ENCODE measurements around the gene SULT1C3.
"Not testable (repeated sequence)": the region's sequence is repeated elsewhere in the genome, so short reads cannot be mapped to it uniquely, and the experiment has no call there.

SULT1C3 gene

DNA sequence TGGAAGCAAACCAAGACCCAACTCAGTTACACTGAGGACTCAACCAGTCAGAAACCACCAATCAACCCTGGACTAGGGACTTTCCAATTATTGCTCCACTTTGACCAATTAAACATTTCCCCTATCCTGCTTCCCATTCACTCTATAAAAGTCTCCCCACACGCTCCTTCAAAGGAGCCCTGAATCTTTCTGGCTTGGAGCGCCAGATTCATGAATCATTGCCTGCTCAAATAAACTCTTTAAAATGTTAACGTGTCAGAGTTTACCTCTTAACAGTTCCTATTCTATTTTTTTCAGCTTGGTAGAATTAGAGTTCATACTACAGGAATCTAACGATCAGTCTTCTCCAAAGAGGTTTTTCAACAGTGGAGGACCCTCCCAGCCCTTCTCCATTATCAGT is 28.2 kb downstream of the SULT1C3 start:
- no peaks in the 10 kb centered on the region for H3K4me1 Mint-ChIP-seq (ENCODE audit: low read depth)
- H3K27me3 Mint-ChIP-seq, result peaks cover 7% of the 10 kb centered on the region
- no peaks in the 10 kb centered on the region for H3K9me3 Mint-ChIP-seq (ENCODE audit: low read depth)
- no peak overlapping the region for H3K27ac Mint-ChIP-seq
- H3K36me3 Mint-ChIP-seq, result no peaks in the 10 kb centered on the region
- no peak overlapping the region for H3K4me3 Mint-ChIP-seq

DNA sequence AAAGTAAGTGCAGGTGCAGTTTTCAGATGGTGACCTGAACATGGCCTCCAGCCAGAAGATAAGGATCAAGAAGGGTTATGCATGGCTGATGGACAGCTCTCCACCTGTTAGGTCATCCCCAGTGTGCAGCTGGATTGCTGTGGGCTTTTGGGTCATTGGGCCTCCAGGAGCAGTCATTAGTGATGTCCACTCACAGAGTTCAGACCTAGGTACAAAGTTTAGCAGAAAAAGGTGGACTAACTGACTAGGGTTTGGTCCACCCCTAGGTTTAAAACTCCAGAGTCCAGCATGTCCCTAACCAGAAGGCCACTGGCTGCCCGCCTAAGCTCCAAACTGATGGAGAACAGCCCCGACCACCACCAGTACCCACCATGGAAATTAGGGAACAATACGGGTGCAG is 30.6 kb downstream of the SULT1C3 start:
- Mint-ChIP-seq H3K36me3 (no peaks in the 10 kb centered on the region), H3K4me1 (ENCODE audit: low read depth) (no peaks in the 10 kb centered on the region), H3K27ac (no peak overlapping the region)

GRCh38 chr2:108270768-108271506 is 31.2 kb downstream of the SULT1C3 start:
- Mint-ChIP-seq H3K36me3 (no peaks in the 10 kb centered on the region), H3K4me3 (no peak overlapping the region), H3K9me3 (ENCODE audit: low read depth) (no peaks in the 10 kb centered on the region), H3K27ac (no peak overlapping the region), H3K27me3 (peaks cover 4% of the 10 kb centered on the region), H3K4me1 (ENCODE audit: low read depth) (no peaks in the 10 kb centered on the region)

More for the DNA sequence above, 30.6 kb downstream of the SULT1C3 start:
- Mint-ChIP-seq H3K9me3 (ENCODE audit: low read depth) (no peaks in the 10 kb centered on the region), H3K27me3 (peaks cover 4% of the 10 kb centered on the region), H3K4me3 (no peak overlapping the region)

DNA sequence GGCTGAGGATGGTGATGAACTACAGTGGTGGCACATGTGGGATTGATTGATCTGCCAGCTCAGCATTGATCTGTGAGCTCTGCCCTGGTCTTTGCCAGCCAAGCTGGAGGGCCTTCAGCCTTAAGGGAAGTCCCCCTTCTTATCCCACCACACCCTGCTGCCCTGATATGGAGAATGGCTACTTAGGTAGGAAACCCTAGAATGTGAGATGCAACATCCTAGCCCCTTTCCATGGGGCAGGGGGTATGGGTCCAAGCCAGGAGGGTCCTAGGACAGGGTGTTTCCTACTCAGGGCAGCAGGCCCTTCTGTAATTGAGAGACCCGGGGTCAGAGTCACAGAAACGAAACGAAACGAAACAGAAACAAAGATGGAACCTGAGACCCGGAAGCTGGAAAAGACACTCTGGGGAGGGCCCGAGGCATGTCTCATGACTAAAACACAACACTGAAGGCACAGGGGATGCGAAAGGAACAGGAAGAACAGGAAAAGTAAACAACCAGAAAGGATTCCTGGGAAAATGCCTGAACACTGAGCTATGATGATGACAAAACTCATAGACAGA is 32.0 kb downstream of the SULT1C3 start:
- H3K27ac Mint-ChIP-seq, result no peak overlapping the region
- H3K4me3 Mint-ChIP-seq, result no peak overlapping the region
- H3K36me3 Mint-ChIP-seq, result no peaks in the 10 kb centered on the region
- H3K27me3 Mint-ChIP-seq, result peaks cover 2% of the 10 kb centered on the region
- no peaks in the 10 kb centered on the region for H3K9me3 Mint-ChIP-seq (ENCODE audit: low read depth)
- no peaks in the 10 kb centered on the region for H3K4me1 Mint-ChIP-seq (ENCODE audit: low read depth)

DNA sequence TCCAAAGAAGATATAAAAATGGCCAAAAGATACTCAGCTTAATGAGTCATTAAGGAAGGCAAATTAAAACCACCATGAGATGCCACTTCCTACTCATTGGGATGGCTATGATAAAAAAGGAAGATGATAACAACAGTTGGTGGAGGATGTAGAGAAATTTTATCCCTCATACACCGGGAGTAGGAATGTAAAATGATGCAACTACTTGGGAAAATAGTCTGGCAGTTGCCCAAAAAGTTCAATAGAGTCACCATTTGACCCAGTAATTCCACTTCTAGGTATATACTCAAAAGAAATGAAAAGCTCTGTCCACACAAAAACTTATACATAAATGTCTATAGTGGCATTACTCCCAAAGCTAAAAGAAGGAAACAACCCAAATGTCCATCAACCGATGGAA is 38.9 kb downstream of the SULT1C3 start:
- Mint-ChIP-seq H3K4me3 (no peak overlapping the region), H3K27me3 (peaks cover 4% of the 10 kb centered on the region), H3K27ac (no peak overlapping the region), H3K9me3 (ENCODE audit: low read depth) (peaks cover 5% of the 10 kb centered on the region), H3K36me3 (no peaks in the 10 kb centered on the region), H3K4me1 (ENCODE audit: low read depth) (no peaks in the 10 kb centered on the region)

DNA sequence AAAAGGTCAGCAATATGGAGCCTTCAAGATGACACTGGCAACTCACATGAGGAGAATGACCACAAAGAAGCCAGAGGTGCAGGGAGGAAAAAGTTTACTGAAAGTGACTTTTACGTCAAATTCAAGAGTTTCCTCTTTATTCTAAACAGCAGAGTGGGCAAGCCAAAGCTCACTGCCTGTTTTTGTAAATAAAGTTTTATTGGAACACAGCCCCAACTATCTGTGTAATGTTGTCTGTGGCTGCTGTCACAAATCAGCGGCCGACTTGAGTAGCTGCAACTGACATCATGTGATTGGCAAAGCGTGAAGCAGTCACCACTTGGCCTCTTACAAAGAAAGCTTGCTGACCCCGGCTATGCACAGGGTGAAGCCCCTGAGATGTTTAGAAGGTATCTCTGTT is 39.7 kb downstream of the SULT1C3 start:
- Mint-ChIP-seq H3K27ac (no peak overlapping the region), H3K4me3 (no peak overlapping the region)

GRCh38 chr2:108280466-108280865 is 40.7 kb downstream of the SULT1C3 start:
- Mint-ChIP-seq H3K27me3 (peaks cover 11% of the 10 kb centered on the region), H3K9me3 (ENCODE audit: low read depth) (peaks cover 18% of the 10 kb centered on the region), H3K27ac (no peak overlapping the region), H3K4me3 (no peak overlapping the region), H3K4me1 (ENCODE audit: low read depth) (no peaks in the 10 kb centered on the region), H3K36me3 (no peaks in the 10 kb centered on the region)

More for the DNA sequence above, 39.7 kb downstream of the SULT1C3 start:
- peaks cover 9% of the 10 kb centered on the region for H3K9me3 Mint-ChIP-seq (ENCODE audit: low read depth)
- peaks cover 4% of the 10 kb centered on the region for H3K27me3 Mint-ChIP-seq
- H3K36me3 Mint-ChIP-seq, result no peaks in the 10 kb centered on the region
- no peaks in the 10 kb centered on the region for H3K4me1 Mint-ChIP-seq (ENCODE audit: low read depth)

GRCh38 chr2:108284566-108284965 is 44.8 kb downstream of the SULT1C3 start:
- peaks cover 18% of the 10 kb centered on the region for H3K9me3 Mint-ChIP-seq (ENCODE audit: low read depth)
- not testable (repeated sequence) for H3K27ac Mint-ChIP-seq; H3K36me3 Mint-ChIP-seq; H3K4me1 Mint-ChIP-seq (ENCODE audit: low read depth); H3K4me3 Mint-ChIP-seq
- peaks cover 12% of the 10 kb centered on the region for H3K27me3 Mint-ChIP-seq

DNA sequence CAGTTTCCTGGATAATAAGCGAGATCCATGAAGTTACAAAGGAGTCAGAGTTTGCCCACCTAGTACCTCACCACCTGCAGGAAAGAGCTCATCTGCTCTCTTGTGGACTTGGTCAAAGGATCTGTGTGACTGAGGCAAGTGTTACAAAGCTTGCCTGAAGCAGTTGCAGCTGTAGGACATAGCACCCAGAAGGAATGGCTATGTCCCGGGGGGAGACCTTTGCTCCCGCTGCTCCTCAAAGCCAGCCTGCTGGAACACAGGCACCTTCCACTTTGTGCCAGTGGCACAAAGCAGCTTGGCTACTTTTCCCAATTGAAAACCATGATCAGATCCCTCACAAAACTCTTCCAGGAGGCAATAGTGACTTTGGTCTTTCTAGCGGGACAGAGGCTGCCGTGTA is 45.8 kb downstream of the SULT1C3 start:
- peaks cover 18% of the 10 kb centered on the region for H3K9me3 Mint-ChIP-seq (ENCODE audit: low read depth)
- no peaks in the 10 kb centered on the region for H3K4me1 Mint-ChIP-seq (ENCODE audit: low read depth)
- H3K27me3 Mint-ChIP-seq, result peaks cover 12% of the 10 kb centered on the region
- H3K36me3 Mint-ChIP-seq, result no peaks in the 10 kb centered on the region
- no peak overlapping the region for H3K27ac Mint-ChIP-seq
- no peak overlapping the region for H3K4me3 Mint-ChIP-seq

GRCh38 chr2:108287169-108287568 is 47.4 kb downstream of the SULT1C3 start:
- no peak overlapping the region for H3K4me3 Mint-ChIP-seq
- no peak overlapping the region for H3K27ac Mint-ChIP-seq
- peaks cover 12% of the 10 kb centered on the region for H3K27me3 Mint-ChIP-seq
- no peaks in the 10 kb centered on the region for H3K4me1 Mint-ChIP-seq (ENCODE audit: low read depth)
- H3K36me3 Mint-ChIP-seq, result no peaks in the 10 kb centered on the region
- peaks cover 18% of the 10 kb centered on the region for H3K9me3 Mint-ChIP-seq (ENCODE audit: low read depth)

GRCh38 chr2:108288534-108289106 is 48.9 kb downstream of the SULT1C3 start, which contains the start of gene SULT1C2:
Gene SULT1C2 (plus strand): TSS chr2:108288895. CDS start chr2:108293668, 4,773 bp downstream.
- Mint-ChIP-seq H3K4me1 (ENCODE audit: low read depth) (no peaks in the 10 kb centered on the region), H3K27ac (no peak within 1 kb of the TSS), H3K36me3 (no peaks in the 10 kb centered on the region), H3K4me3 (no peak within 1 kb of the TSS), H3K27me3 (peaks cover 12% of the 10 kb centered on the region), H3K9me3 (ENCODE audit: low read depth) (peaks cover 14% of the 10 kb centered on the region)

GRCh38 chr2:108293850-108294249 is 54.1 kb downstream of the SULT1C3 start:
- Mint-ChIP-seq H3K36me3 (no peaks in the 10 kb centered on the region), H3K4me1 (ENCODE audit: low read depth) (no peaks in the 10 kb centered on the region), H3K27ac (no peak overlapping the region), H3K4me3 (no peak overlapping the region), H3K9me3 (ENCODE audit: low read depth) (no peaks in the 10 kb centered on the region), H3K27me3 (peaks cover 2% of the 10 kb centered on the region)

- Mint-ChIP-seq H3K4me3 (no peak overlapping the region), H3K4me1 (ENCODE audit: low read depth) (no peaks in the 10 kb centered on the region), H3K9me3 (ENCODE audit: low read depth) (no peaks in the 10 kb centered on the region), H3K27ac (no peak overlapping the region), H3K27me3 (peaks cover 2% of the 10 kb centered on the region), H3K36me3 (no peaks in the 10 kb centered on the region)
Observed at GRCh38 chr2:108297436-108298141, 57.8 kb downstream of the SULT1C3 start.

GRCh38 chr2:108301558-108301957 is 61.8 kb downstream of the SULT1C3 start:
- H3K27ac Mint-ChIP-seq, result no peak overlapping the region
- H3K9me3 Mint-ChIP-seq (ENCODE audit: low read depth), result no peaks in the 10 kb centered on the region
- H3K4me1 Mint-ChIP-seq (ENCODE audit: low read depth), result peaks cover 6% of the 10 kb centered on the region
- H3K4me3 Mint-ChIP-seq, result no peak overlapping the region
- no peaks in the 10 kb centered on the region for H3K36me3 Mint-ChIP-seq
- H3K27me3 Mint-ChIP-seq, result peaks cover 2% of the 10 kb centered on the region

- Mint-ChIP-seq H3K36me3 (no peaks in the 10 kb centered on the region), H3K9me3 (ENCODE audit: low read depth) (no peaks in the 10 kb centered on the region), H3K4me1 (ENCODE audit: low read depth) (peaks cover 6% of the 10 kb centered on the region), H3K4me3 (no peak overlapping the region), H3K27ac (no peak overlapping the region), H3K27me3 (peaks cover 4% of the 10 kb centered on the region)
Observed at GRCh38 chr2:108304975-108305374, 65.2 kb downstream of the SULT1C3 start.

Measured in activated naive CD8-positive, alpha-beta T cell (primary cell).